NCI-H2107 treated with DMSO at 0.1 percent for 48 hours (cell line): ENCODE results near the gene RTN1.
A peak's percentile ranks its signal among the peaks of the same experiment; 100 is the strongest.

Experiments used
- DNase-seq: peaks from one replicate; lab custom pipeline; 2025; ENCODE audit not compliant: unreplicated experiment; lab: John Stamatoyannopoulos, UW

The RTN1 gene

GRCh38 chr14:59811073-59811472 is 59.5 kb downstream of the RTN1 start:
- DNase-seq: no peak

- no peak for DNase-seq
Observed at GRCh38 chr14:59803052-59803540, 67.5 kb downstream of the RTN1 start.

GRCh38 chr14:59788176-59788575 is 82.4 kb downstream of the RTN1 start:
- no peak for DNase-seq

- no peak for DNase-seq
Observed at GRCh38 chr14:59787045-59787674, 83.4 kb downstream of the RTN1 start.

GRCh38 chr14:59785629-59786028 is 84.9 kb downstream of the RTN1 start:
- DNase-seq: no peak

- DNase-seq: no peak
Observed at GRCh38 chr14:59782760-59783159, 87.8 kb downstream of the RTN1 start.

- no peak for DNase-seq
Observed at GRCh38 chr14:59777006-59777579, 93.5 kb downstream of the RTN1 start.

- no peak for DNase-seq
Observed at GRCh38 chr14:59776468-59776867, 94.1 kb downstream of the RTN1 start.

- DNase-seq: peak; percentile 71
Observed at GRCh38 chr14:59772233-59772632, 98.3 kb downstream of the RTN1 start.

GRCh38 chr14:59771577-59771976 is 99.0 kb downstream of the RTN1 start:
- DNase-seq: peak; percentile 90

- DNase-seq: no peak
Observed at GRCh38 chr14:59769586-59769985, 101.0 kb downstream of the RTN1 start.

GRCh38 chr14:59768855-59769375 is 101.7 kb downstream of the RTN1 start:
- no peak for DNase-seq

- no peak for DNase-seq
Observed at GRCh38 chr14:59761851-59762250, 108.7 kb downstream of the RTN1 start.

GRCh38 chr14:59755409-59756135 is 115.0 kb downstream of the RTN1 start:
- DNase-seq: no peak

GRCh38 chr14:59754256-59754655 is 116.3 kb downstream of the RTN1 start:
- no peak for DNase-seq

GRCh38 chr14:59753512-59753911 is 117.1 kb downstream of the RTN1 start:
- DNase-seq: no peak

- DNase-seq: no peak
Observed at GRCh38 chr14:59751578-59751977, 119.0 kb downstream of the RTN1 start.

- DNase-seq: no peak
Observed at GRCh38 chr14:59739794-59740193, 130.8 kb downstream of the RTN1 start.

GRCh38 chr14:59728304-59728703 is 142.3 kb downstream of the RTN1 start:
- DNase-seq: peak; percentile 77

- no peak for DNase-seq
Observed at GRCh38 chr14:59727073-59727661, 143.4 kb downstream of the RTN1 start.

- DNase-seq: no peak
Observed at GRCh38 chr14:59711080-59711479, 159.5 kb downstream of the RTN1 start.
